ENCODE data around the gene SLC7A5.

DNA sequence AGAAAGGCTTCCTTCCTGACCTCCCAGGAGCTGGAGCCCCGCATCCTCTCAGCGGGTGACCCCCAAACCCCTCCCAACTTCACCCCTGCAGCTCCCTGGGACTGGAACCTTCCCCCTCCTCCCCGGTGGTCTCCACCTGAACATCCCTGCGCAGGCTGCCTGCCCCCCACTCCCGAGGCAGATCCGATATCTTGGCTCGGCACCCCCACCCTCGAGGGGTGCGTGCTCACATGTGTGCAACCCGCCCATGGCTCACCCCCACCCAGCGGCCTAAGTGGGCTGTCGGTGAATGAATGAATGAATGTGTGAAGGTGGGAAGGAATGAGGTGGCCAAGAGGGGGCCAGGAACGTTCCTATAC is 39.7 kb downstream of the SLC7A5 start:
- TF ChIP-seq, protein P1, sequence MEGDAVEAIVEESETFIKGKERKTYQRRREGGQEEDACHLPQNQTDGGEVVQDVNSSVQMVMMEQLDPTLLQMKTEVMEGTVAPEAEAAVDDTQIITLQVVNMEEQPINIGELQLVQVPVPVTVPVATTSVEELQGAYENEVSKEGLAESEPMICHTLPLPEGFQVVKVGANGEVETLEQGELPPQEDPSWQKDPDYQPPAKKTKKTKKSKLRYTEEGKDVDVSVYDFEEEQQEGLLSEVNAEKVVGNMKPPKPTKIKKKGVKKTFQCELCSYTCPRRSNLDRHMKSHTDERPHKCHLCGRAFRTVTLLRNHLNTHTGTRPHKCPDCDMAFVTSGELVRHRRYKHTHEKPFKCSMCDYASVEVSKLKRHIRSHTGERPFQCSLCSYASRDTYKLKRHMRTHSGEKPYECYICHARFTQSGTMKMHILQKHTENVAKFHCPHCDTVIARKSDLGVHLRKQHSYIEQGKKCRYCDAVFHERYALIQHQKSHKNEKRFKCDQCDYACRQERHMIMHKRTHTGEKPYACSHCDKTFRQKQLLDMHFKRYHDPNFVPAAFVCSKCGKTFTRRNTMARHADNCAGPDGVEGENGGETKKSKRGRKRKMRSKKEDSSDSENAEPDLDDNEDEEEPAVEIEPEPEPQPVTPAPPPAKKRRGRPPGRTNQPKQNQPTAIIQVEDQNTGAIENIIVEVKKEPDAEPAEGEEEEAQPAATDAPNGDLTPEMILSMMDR (IDR thresholded peaks at IDR 0.05) = no peak
- TF ChIP-seq POLR2A (IDR thresholded peaks at IDR 0.05) (no peak), POLR2AphosphoS5 (IDR thresholded peaks at IDR 0.05; ENCODE audit: insufficient read depth in 1 of 2, low read depth in 1 of 2) (no peak)
